Uterus (tissue), 2 donors: Measurements from ENCODE around the gene PLEKHN1.

ENCODE experiments used
- CTCF ChIP-seq, 4 experiments: fragments of 200-600 bp in 2 of 4; fragments of 450-650 bp in 2 of 4; sonication (generic) in 2 of 4; IDR thresholded peaks; one replicate each; pipeline ENCODE4 v1.5.1; 2016 to 2019; ENCODE audit warnings: antibody characterized with exemption in 4 of 4, mild to moderate bottlenecking in 2 of 4, moderate library complexity in 1 of 4
- POLR2A ChIP-seq, 2 donors: fragments of 450-650 bp; IDR thresholded peaks; one replicate each; pipeline ENCODE4 v1.6.1; 2016; ENCODE audit warnings: antibody characterized with exemption in 2 of 2, mild to moderate bottlenecking in 1 of 2, moderate library complexity in 1 of 2

- no peak for TF ChIP-seq CTCF (IDR thresholded peaks at IDR 0.05)
- no peak for TF ChIP-seq POLR2A (IDR thresholded peaks at IDR 0.05)
Measured at GRCh38 chr1:1005774-1006304, 39.6 kb downstream of the PLEKHN1 start.
